K562 (cell line): ENCODE measurements around the gene CCDC174. TPM values are rescaled to one million over a fixed set of nuclear protein-coding genes. Genes with fewer than 3 reads are reported as not detected.
A peak's percentile ranks its signal among the peaks of the same experiment; 100 is the strongest.

Source experiments
- ARID3B ChIP-seq: fragments of 250-450 bp; sonication (Bioruptor Pico); IDR thresholded peaks from 2 replicates; pipeline ENCODE4 v1.4.0; 2020; ENCODE audit warnings: borderline replicate concordance
- CBFA2T3 ChIP-seq: fragments of 450-650 bp; IDR thresholded peaks from 2 replicates; pipeline ENCODE4 v1.6.1; 2017
- E2F5 ChIP-seq: sonication (generic); formaldehyde crosslinking; IDR thresholded peaks from 2 replicates; pipeline ENCODE4 v1.8.0; 2022; ENCODE audit warnings: mild to moderate bottlenecking, missing genetic modification reagents
- HDAC6 ChIP-seq: IDR thresholded peaks from 2 replicates; pipeline ENCODE4 v1.6.1; 2012; ENCODE audit warnings: low read depth, mild to moderate bottlenecking, control low read depth, inconsistent platforms, low read length, moderate library complexity
- MECOM ChIP-seq: fragments of 250-450 bp; sonication (Bioruptor Pico); IDR thresholded peaks from 2 replicates; pipeline ENCODE4 v1.8.0; 2022; ENCODE audit warnings: inconsistent platforms
- MYBL2 ChIP-seq, 2 experiments: fragments of 450-650 bp in 1 of 2; sonication (generic) in 1 of 2; formaldehyde crosslinking in 1 of 2; IDR thresholded peaks; 2 replicates each; pipeline versions ENCODE4 v1.6.1 to v1.8.1; 2017 to 2022; ENCODE audit warnings: borderline replicate concordance in 1 of 2, inconsistent platforms in 1 of 2, low read depth in 1 of 2, mild to moderate bottlenecking in 1 of 2, missing genetic modification reagents in 1 of 2, moderate library complexity in 1 of 2
- NRF1 ChIP-seq, 2 experiments: fragments of 450-650 bp; IDR thresholded peaks in 1 of 2; conservative IDR thresholded peaks in 1 of 2; 2 replicates each; pipeline ENCODE4 v1.6.1; 2014; ENCODE audit warnings: mild to moderate bottlenecking in 2 of 2
- STAG1 ChIP-seq: sonication (generic); formaldehyde crosslinking; IDR thresholded peaks from 2 replicates; pipeline ENCODE4 v1.5.0; 2020; ENCODE audit warnings: missing genetic modification reagents, borderline replicate concordance
- TFE3 ChIP-seq: fragments of 450-650 bp; formaldehyde crosslinking; IDR thresholded peaks from 2 replicates; pipeline ENCODE4 v1.4.0; 2020; ENCODE audit warnings: mild to moderate bottlenecking, mixed read lengths
- TRIM24 ChIP-seq, 2 experiments: fragments of 450-650 bp; IDR thresholded peaks; 2 replicates each; pipeline ENCODE4 v1.6.1; 2016
- ZNF174 ChIP-seq: fragments of 250-450 bp; sonication (Bioruptor Pico); IDR thresholded peaks from 2 replicates; pipeline ENCODE4 v1.4.0; 2020; ENCODE audit warnings: mild to moderate bottlenecking
- ZNF3 ChIP-seq: fragments of 250-450 bp; sonication (Bioruptor Pico); IDR thresholded peaks from 2 replicates; pipeline ENCODE4 v1.5.0; 2021; ENCODE audit warnings: mild to moderate bottlenecking, moderate library complexity
- ZNF431 ChIP-seq: sonication (generic); formaldehyde crosslinking; IDR thresholded peaks from 2 replicates; pipeline ENCODE4 v1.8.0; 2022; ENCODE audit warnings: mild to moderate bottlenecking, missing genetic modification reagents
- polyA plus RNA-seq, 8 experiments: library from polyadenylated mRNA; depleted of rRNA in 4 of 8; stranded (reverse) in 5 of 8; unstranded in 3 of 8; fragments of >200 nt; fragmentation: Nextera tagmentation in 2 of 8; fragmentation: Illumina TruSeq in 1 of 8; extraction: Ambion mirVana in 2 of 8; extraction: Trizol in 1 of 8; gene quantifications; 2 replicates each; pipeline versions ENCODE4 v1.2.1 to v1.2.3, GENCODE V29; 2011 to 2014; ENCODE audit warnings: inconsistent platforms in 1 of 8, missing spikeins in 1 of 8
- total RNA-seq, 7 experiments: library from RNA; depleted of rRNA in 6 of 7; stranded (reverse); fragments of >200 nt in 6 of 7; fragmentation: Illumina TruSeq in 2 of 7; extraction: Trizol in 2 of 7; gene quantifications; 2 replicates each; pipeline versions ENCODE4 v1.2.1 to v1.2.3, GENCODE V29; 2011 to 2021; ENCODE audit warnings: low replicate concordance in 1 of 7
- TF ChIP-seq, protein P1 (sequence below): sonication (generic); formaldehyde crosslinking; IDR thresholded peaks from 2 replicates; pipeline ENCODE4 v1.8.0; 2022; ENCODE audit warnings: missing genetic modification reagents, mild to moderate bottlenecking, borderline replicate concordance
- TF ChIP-seq, protein P2 (sequence below), 2 experiments: fragments of 450-650 bp in 1 of 2; IDR thresholded peaks; 2 replicates each; pipeline ENCODE4 v1.6.1; 2011 to 2017; ENCODE audit warnings: low read depth in 2 of 2, antibody characterized with exemption in 1 of 2, borderline replicate concordance in 1 of 2, low read length in 1 of 2, mild to moderate bottlenecking in 1 of 2, mixed read lengths in 1 of 2; ENCODE audit not compliant: control insufficient read depth in 1 of 2

The CCDC174 gene
- total and polyA plus RNA-seq, 9 of the 15 experiments (the other 6 are each of a cell fraction or from before 2014, with no cell fraction given) = 7.4 to 41.0 (median 28.5) TPM

GRCh38 chr3:14647976-14648955, 3.3 kb upstream of the CCDC174 start (continued):
- TF ChIP-seq ARID3B (no peak), ZNF3 (no peak), STAG1 (CRISPR knock-in tag) (no peak), TFE3 (no peak), ZNF174 (CRISPR knock-in tag) (no peak), MYBL2 (IDR thresholded peaks at IDR 0.05; ENCODE audit: low read depth) (no peak), MYBL2 (CRISPR knock-in tag; IDR thresholded peaks at IDR 0.05; ENCODE audit: borderline replicate concordance) (no peak), ZNF431 (CRISPR knock-in tag) (no peak), TRIM24 (IDR thresholded peaks at IDR 0.05) (no peak), NRF1 (conservative IDR thresholded peaks at IDR 0.05 in 1 of 2, IDR thresholded peaks at IDR 0.05 in 1 of 2) (no peak), CBFA2T3 (peak; percentile 84), E2F5 (CRISPR knock-in tag) (no peak), HDAC6 (no peak), MECOM (CRISPR knock-in tag) (0 out of 2 replicates have a peak, but pooled peaks have one; percentile 28)
- TF ChIP-seq, protein P1, sequence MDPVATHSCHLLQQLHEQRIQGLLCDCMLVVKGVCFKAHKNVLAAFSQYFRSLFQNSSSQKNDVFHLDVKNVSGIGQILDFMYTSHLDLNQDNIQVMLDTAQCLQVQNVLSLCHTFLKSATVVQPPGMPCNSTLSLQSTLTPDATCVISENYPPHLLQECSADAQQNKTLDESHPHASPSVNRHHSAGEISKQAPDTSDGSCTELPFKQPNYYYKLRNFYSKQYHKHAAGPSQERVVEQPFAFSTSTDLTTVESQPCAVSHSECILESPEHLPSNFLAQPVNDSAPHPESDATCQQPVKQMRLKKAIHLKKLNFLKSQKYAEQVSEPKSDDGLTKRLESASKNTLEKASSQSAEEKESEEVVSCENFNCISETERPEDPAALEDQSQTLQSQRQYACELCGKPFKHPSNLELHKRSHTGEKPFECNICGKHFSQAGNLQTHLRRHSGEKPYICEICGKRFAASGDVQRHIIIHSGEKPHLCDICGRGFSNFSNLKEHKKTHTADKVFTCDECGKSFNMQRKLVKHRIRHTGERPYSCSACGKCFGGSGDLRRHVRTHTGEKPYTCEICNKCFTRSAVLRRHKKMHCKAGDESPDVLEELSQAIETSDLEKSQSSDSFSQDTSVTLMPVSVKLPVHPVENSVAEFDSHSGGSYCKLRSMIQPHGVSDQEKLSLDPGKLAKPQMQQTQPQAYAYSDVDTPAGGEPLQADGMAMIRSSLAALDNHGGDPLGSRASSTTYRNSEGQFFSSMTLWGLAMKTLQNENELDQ (CRISPR knock-in tag) = no peak
- TF ChIP-seq, protein P2, sequence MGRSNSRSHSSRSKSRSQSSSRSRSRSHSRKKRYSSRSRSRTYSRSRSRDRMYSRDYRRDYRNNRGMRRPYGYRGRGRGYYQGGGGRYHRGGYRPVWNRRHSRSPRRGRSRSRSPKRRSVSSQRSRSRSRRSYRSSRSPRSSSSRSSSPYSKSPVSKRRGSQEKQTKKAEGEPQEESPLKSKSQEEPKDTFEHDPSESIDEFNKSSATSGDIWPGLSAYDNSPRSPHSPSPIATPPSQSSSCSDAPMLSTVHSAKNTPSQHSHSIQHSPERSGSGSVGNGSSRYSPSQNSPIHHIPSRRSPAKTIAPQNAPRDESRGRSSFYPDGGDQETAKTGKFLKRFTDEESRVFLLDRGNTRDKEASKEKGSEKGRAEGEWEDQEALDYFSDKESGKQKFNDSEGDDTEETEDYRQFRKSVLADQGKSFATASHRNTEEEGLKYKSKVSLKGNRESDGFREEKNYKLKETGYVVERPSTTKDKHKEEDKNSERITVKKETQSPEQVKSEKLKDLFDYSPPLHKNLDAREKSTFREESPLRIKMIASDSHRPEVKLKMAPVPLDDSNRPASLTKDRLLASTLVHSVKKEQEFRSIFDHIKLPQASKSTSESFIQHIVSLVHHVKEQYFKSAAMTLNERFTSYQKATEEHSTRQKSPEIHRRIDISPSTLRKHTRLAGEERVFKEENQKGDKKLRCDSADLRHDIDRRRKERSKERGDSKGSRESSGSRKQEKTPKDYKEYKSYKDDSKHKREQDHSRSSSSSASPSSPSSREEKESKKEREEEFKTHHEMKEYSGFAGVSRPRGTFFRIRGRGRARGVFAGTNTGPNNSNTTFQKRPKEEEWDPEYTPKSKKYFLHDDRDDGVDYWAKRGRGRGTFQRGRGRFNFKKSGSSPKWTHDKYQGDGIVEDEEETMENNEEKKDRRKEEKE (IDR thresholded peaks at IDR 0.05; ENCODE audit: borderline replicate concordance in 1 of 2, control insufficient read depth in 1 of 2, low read depth in 2 of 2, low read length in 1 of 2) = no peak
